ENCODE data around the gene LY86. TPM values are rescaled to one million over a fixed set of nuclear protein-coding genes. Genes with fewer than 3 reads are reported as not detected.

Gene LY86
- total RNA-seq, 1 donor from 2014 or later = not detected

GRCh38 chr6:6593867-6594468 is 5.4 kb downstream of the LY86 start:
- Mint-ChIP-seq H3K4me1 (ENCODE audit: unreplicated experiment) (peaks cover 24% of the 10 kb centered on the region), H3K9me3 (no peaks in the 10 kb centered on the region), H3K4me3 (no peak overlapping the region), H3K36me3 (no peaks in the 10 kb centered on the region), H3K27ac (no peak overlapping the region), H3K27me3 (peaks cover 4% of the 10 kb centered on the region)
- no peak for TF ChIP-seq CTCF (conservative IDR thresholded peaks at IDR 0.05)
- DNase-seq (ENCODE audit: extremely low spot score, unreplicated experiment) = no peak

GRCh38 chr6:6595025-6595424 is 6.5 kb downstream of the LY86 start:
- peaks cover 24% of the 10 kb centered on the region for H3K4me1 Mint-ChIP-seq (ENCODE audit: unreplicated experiment)
- no peak for TF ChIP-seq CTCF (conservative IDR thresholded peaks at IDR 0.05)
- peaks cover 4% of the 10 kb centered on the region for H3K27me3 Mint-ChIP-seq
- no peaks in the 10 kb centered on the region for H3K9me3 Mint-ChIP-seq
- H3K27ac Mint-ChIP-seq = no peak overlapping the region
- DNase-seq (ENCODE audit: extremely low spot score, unreplicated experiment) = no peak
- H3K4me3 Mint-ChIP-seq = no peak overlapping the region
- no peaks in the 10 kb centered on the region for H3K36me3 Mint-ChIP-seq

- H3K4me1 Mint-ChIP-seq (ENCODE audit: unreplicated experiment) = peaks cover 28% of the 10 kb centered on the region
- H3K9me3 Mint-ChIP-seq = no peaks in the 10 kb centered on the region
- H3K27me3 Mint-ChIP-seq = peaks cover 4% of the 10 kb centered on the region
- H3K36me3 Mint-ChIP-seq = no peaks in the 10 kb centered on the region
- H3K4me3 Mint-ChIP-seq = no peak overlapping the region
- H3K27ac Mint-ChIP-seq = no peak overlapping the region
- no peak for DNase-seq (ENCODE audit: extremely low spot score, unreplicated experiment)
- TF ChIP-seq CTCF (conservative IDR thresholded peaks at IDR 0.05) = no peak
Measured at GRCh38 chr6:6595952-6596351, 7.4 kb downstream of the LY86 start.

- Mint-ChIP-seq H3K27me3 (peaks cover under 1% of the 10 kb centered on the region), H3K4me1 (ENCODE audit: unreplicated experiment) (peaks cover 31% of the 10 kb centered on the region), H3K9me3 (no peaks in the 10 kb centered on the region), H3K36me3 (no peaks in the 10 kb centered on the region), H3K4me3 (no peak overlapping the region), H3K27ac (no peak overlapping the region)
- no peak for TF ChIP-seq CTCF (conservative IDR thresholded peaks at IDR 0.05)
- no peak for DNase-seq (ENCODE audit: extremely low spot score, unreplicated experiment)
Measured at GRCh38 chr6:6596529-6597328, 8.2 kb downstream of the LY86 start.

- Mint-ChIP-seq H3K4me1 (ENCODE audit: unreplicated experiment) (peaks cover 31% of the 10 kb centered on the region), H3K27ac (no peak overlapping the region), H3K9me3 (no peaks in the 10 kb centered on the region), H3K36me3 (no peaks in the 10 kb centered on the region), H3K27me3 (no peaks in the 10 kb centered on the region), H3K4me3 (no peak overlapping the region)
- no peak for DNase-seq (ENCODE audit: extremely low spot score, unreplicated experiment)
- no peak for TF ChIP-seq CTCF (conservative IDR thresholded peaks at IDR 0.05)
Measured at GRCh38 chr6:6597682-6598081, 9.2 kb downstream of the LY86 start.
